Endothelial cell of umbilical vein (primary cell): ENCODE results near the gene ACOT11.

ENCODE experiments used
- CTCF ChIP-seq, 2 donors: IDR thresholded peaks; 1 replicate in 1 of 2; 2 replicates in 1 of 2; pipeline ENCODE4 v1.5.1; 2011; ENCODE audit warnings: low read length in 2 of 2, mild to moderate bottlenecking in 2 of 2, moderate library complexity in 2 of 2, control low read depth in 1 of 2, inconsistent platforms in 1 of 2, low read depth in 1 of 2; ENCODE audit not compliant: insufficient read depth in 1 of 2; ENCODE audit errors: extremely low read depth in 1 of 2
- EZH2 ChIP-seq: IDR thresholded peaks from 2 replicates; pipeline ENCODE4 v1.6.1; 2012; ENCODE audit warnings: borderline replicate concordance, low read depth, mild to moderate bottlenecking, moderate library complexity, low read length, inconsistent platforms; ENCODE audit not compliant: severe bottlenecking
- FOS ChIP-seq: IDR thresholded peaks from 2 replicates; pipeline ENCODE4 v1.6.1; 2011; ENCODE audit warnings: mild to moderate bottlenecking, low read length, moderate library complexity, borderline replicate concordance; ENCODE audit not compliant: insufficient read depth
- JUN ChIP-seq: IDR thresholded peaks from 2 replicates; pipeline ENCODE4 v1.6.1; 2011; ENCODE audit warnings: borderline replicate concordance, low read depth; ENCODE audit not compliant: insufficient read length, insufficient read depth
- MAX ChIP-seq: IDR thresholded peaks from 2 replicates; pipeline ENCODE4 v1.6.1; 2011; ENCODE audit not compliant: insufficient read depth, insufficient read length
- MYC ChIP-seq: IDR thresholded peaks from one replicate; pipeline ENCODE4 v1.6.1; 2011; ENCODE audit warnings: mild to moderate bottlenecking, low read depth, low read length
- POLR2A ChIP-seq: IDR thresholded peaks from 2 replicates; pipeline ENCODE4 v1.6.1; 2012; ENCODE audit warnings: low read depth, mild to moderate bottlenecking, control low read depth, low read length
- POLR2AphosphoS5 ChIP-seq: IDR thresholded peaks from 2 replicates; pipeline ENCODE4 v1.6.1; 2012; ENCODE audit warnings: low read depth, mild to moderate bottlenecking, control low read depth, low read length, moderate library complexity; ENCODE audit not compliant: insufficient read depth

DNA sequence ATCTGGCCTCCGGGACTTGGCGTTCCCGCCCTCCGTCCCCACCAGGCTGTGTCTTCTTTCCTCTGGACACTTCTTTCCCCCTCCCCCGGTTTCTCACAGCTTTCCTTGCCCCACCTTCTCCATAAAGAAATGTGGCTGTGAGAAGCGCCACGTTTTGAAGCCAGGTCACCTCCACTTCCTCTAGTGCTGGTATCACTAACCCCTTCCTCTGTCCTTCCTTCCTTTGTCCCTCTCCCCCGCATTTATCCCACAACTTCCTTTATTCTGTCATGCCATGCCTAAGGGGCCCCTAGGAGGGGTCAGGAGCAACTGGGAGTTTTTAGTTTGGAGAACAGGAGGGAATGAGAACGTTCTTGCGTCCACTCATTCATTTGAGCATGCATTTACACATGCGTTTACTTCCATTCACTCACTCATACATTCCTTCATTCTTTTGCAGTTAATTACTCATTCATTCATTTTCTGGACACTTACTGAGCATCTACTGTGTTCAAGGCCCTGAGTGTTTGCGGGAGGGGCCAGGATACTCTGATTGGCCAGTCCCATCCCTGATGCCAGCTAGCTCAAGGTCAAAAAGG is 5.0 kb upstream of the ACOT11 start:
- no peak for TF ChIP-seq JUN
- TF ChIP-seq CTCF (IDR thresholded peaks at IDR 0.05; ENCODE audit: extremely low read depth in 1 of 2, insufficient read depth in 1 of 2, low read depth in 1 of 2, low read length in 2 of 2): no peak
- TF ChIP-seq POLR2A: no peak
- TF ChIP-seq POLR2AphosphoS5: no peak
- peak; percentile 3 for TF ChIP-seq FOS
- no peak for TF ChIP-seq EZH2
- TF ChIP-seq MYC: no peak
- TF ChIP-seq MAX: no peak
